Measurements from ENCODE around the gene GNLY. TPM values are rescaled to one million over a fixed set of nuclear protein-coding genes. Genes with fewer than 3 reads are reported as not detected.

GNLY gene
- total RNA-seq, 1 donor from 2014 or later, result not detected

DNA sequence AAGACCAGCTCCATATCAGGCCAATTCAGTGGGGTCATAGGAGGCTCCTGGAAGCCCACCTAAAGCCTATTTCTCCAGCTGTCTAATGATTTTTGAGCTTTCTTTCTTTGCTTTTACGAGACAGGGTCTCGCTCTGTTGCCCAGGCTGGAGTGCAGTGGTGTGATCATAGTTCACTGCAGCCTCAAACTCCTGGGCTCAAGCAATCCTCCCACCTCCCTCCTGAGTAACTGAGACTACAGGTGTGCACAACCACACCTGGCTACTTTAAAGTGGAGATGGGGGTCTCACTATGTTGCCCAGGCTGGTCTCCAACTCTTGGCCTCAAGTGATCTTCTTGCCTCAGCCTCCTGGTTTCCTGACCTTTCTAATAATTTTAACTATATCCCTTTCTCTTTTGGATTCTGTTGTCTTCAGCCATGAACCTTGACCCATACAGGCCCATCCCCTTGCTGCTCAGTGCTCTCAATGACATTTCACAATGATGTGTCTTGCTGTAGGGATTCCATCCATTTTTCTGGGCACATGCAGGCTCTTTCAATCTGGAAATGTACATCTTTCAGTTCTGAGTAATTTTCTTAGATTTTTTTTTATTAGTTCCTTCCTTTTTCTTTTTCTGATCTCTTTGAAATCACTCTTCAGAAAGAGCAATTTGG, 29.7 kb downstream of the GNLY start:
- Histone ChIP-seq H3K27ac (ENCODE audit: low read depth, low read length) (no peak overlapping the region), H3K9me3 (ENCODE audit: control insufficient read depth in 3 of 3, low read length in 3 of 3) (no peaks in the 10 kb centered on the region), H3K4me1 (ENCODE audit: control insufficient read depth in 3 of 3, insufficient read depth in 3 of 3, low read length in 3 of 3) (peaks cover 25 to 40% (median 25%) of the 10 kb centered on the region in 3 donors), H3K9ac (ENCODE audit: low read depth in 1 of 3, low read length in 3 of 3) (no peak overlapping the region), H3K36me3 (ENCODE audit: control insufficient read depth in 3 of 3, insufficient read depth in 3 of 3, low read length in 3 of 3) (no peaks in the 10 kb centered on the region), H3K27me3 (ENCODE audit: control insufficient read depth in 3 of 3, insufficient read depth in 3 of 3, low read length in 3 of 3) (no peaks in the 10 kb centered on the region), H3K4me3 (ENCODE audit: low read length in 3 of 3) (no peak overlapping the region)

DNA sequence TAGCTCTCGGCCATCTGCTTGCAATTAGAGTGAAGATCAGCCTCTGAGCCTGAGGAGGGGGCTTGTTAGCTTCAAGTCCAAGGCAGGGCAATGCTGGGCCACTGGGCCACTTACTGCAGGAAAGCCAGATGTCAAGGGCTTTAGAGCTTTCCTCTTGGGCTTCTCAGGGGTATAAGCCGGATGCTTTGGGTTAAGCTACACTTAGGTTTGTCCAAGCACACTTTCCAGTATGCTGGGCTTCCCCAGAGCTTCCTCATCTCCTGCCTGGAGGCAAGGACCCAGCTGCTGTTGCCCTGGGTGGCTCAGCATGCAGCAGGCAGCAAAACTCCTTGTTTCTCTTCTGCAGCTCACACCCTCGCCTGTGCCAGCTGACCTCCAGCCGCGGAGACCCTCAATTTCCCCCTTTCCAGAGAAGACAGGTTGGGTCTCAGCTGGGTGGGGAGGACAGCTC, 30.6 kb downstream of the GNLY start:
- H3K36me3 ChIP-seq (ENCODE audit: control insufficient read depth in 3 of 3, insufficient read depth in 3 of 3, low read length in 3 of 3), result no peaks in the 10 kb centered on the region
- peaks cover 23 to 39% (median 26%) of the 10 kb centered on the region in 3 donors for H3K4me1 ChIP-seq (ENCODE audit: control insufficient read depth in 3 of 3, insufficient read depth in 3 of 3, low read length in 3 of 3)
- no peaks in the 10 kb centered on the region for H3K27me3 ChIP-seq (ENCODE audit: control insufficient read depth in 3 of 3, insufficient read depth in 3 of 3, low read length in 3 of 3)
- H3K9me3 ChIP-seq (ENCODE audit: control insufficient read depth in 3 of 3, low read length in 3 of 3), result no peaks in the 10 kb centered on the region
- H3K27ac ChIP-seq (ENCODE audit: low read depth, low read length), result no peak overlapping the region
- H3K9ac ChIP-seq (ENCODE audit: low read depth in 1 of 3, low read length in 3 of 3), result no peak overlapping the region
- H3K4me3 ChIP-seq (ENCODE audit: low read length in 3 of 3), result no peak overlapping the region

DNA sequence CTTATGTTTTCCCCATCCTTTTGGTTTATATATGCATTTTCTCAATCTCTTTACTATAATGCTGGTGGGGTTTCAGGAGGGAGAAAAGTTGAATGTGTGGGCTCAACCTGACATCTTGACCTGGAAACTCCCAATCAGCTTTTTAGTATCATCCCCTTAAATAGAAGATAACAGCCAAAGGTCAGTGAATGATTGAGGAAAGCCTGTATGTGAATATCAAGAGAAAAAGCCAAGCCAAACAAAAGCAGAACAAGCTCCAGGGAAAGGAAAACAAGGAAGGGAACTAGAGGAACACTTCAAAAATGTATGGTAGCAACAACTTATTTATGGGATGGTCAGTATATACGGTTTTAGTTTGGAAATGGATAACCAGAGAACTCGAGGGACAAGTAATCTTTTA, 31.3 kb downstream of the GNLY start:
- H3K36me3 ChIP-seq (ENCODE audit: control insufficient read depth in 3 of 3, insufficient read depth in 3 of 3, low read length in 3 of 3), result no peaks in the 10 kb centered on the region
- no peaks in the 10 kb centered on the region for H3K9me3 ChIP-seq (ENCODE audit: control insufficient read depth in 3 of 3, low read length in 3 of 3)
- H3K27ac ChIP-seq (ENCODE audit: low read depth, low read length), result no peak overlapping the region
- H3K4me3 ChIP-seq (ENCODE audit: low read length in 3 of 3), result no peak overlapping the region
- peaks cover 22 to 39% (median 27%) of the 10 kb centered on the region in 3 donors for H3K4me1 ChIP-seq (ENCODE audit: control insufficient read depth in 3 of 3, insufficient read depth in 3 of 3, low read length in 3 of 3)
- no peak overlapping the region for H3K9ac ChIP-seq (ENCODE audit: low read depth in 1 of 3, low read length in 3 of 3)
- no peaks in the 10 kb centered on the region for H3K27me3 ChIP-seq (ENCODE audit: control insufficient read depth in 3 of 3, insufficient read depth in 3 of 3, low read length in 3 of 3)

DNA sequence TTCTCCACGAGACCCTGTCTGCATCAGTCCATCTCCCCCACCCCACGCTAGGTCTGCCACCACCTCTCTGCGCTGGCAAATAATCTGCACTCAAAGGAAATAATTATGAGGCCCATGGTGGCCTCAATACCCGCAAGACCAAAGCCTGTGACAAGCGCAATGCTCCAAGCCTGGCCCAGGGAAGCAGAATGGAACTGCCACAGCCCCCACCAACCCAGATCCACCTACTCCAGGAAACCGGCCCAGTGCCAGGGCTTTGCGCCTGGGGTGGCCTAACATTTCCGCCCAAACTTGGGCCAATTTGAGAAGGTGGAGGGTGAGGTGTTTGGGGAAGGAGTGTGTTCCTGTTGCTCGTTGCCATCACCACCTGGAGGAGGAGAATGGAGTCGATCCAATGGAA, 33.6 kb downstream of the GNLY start:
- Histone ChIP-seq H3K27ac (ENCODE audit: low read depth, low read length) (no peak overlapping the region), H3K27me3 (ENCODE audit: control insufficient read depth in 3 of 3, insufficient read depth in 3 of 3, low read length in 3 of 3) (no peaks in the 10 kb centered on the region), H3K4me3 (ENCODE audit: low read length in 3 of 3) (no peak overlapping the region), H3K36me3 (ENCODE audit: control insufficient read depth in 3 of 3, insufficient read depth in 3 of 3, low read length in 3 of 3) (no peaks in the 10 kb centered on the region), H3K9ac (ENCODE audit: low read depth in 1 of 3, low read length in 3 of 3) (peak overlapping the region in 1 of 3 donors; percentile 25), H3K4me1 (ENCODE audit: control insufficient read depth in 3 of 3, insufficient read depth in 3 of 3, low read length in 3 of 3) (peaks cover 38 to 52% (median 40%) of the 10 kb centered on the region in 3 donors), H3K9me3 (ENCODE audit: control insufficient read depth in 3 of 3, low read length in 3 of 3) (no peaks in the 10 kb centered on the region)

DNA sequence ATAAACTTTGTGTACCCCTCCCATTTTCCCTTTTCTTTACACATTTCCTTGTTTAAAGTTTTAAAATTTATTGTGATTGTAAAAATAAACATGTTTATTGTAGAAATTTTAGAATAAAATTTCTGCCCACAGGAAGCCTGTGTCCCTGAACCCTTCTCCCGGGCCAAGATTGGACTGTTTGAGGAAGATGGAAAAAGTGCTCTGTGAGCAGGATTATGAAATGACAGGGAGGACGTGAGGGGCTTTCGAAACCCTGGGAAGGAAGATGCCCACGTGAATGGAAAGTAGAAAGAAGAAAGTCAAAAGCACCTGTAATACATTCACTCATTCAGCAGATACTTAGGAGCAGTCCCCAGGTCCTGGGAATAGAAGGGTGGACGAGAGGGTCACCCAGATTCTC, 34.2 kb downstream of the GNLY start:
- H3K4me3 ChIP-seq (ENCODE audit: low read length in 3 of 3), result no peak overlapping the region
- no peaks in the 10 kb centered on the region for H3K27me3 ChIP-seq (ENCODE audit: control insufficient read depth in 3 of 3, insufficient read depth in 3 of 3, low read length in 3 of 3)
- no peaks in the 10 kb centered on the region for H3K36me3 ChIP-seq (ENCODE audit: control insufficient read depth in 3 of 3, insufficient read depth in 3 of 3, low read length in 3 of 3)
- no peaks in the 10 kb centered on the region for H3K9me3 ChIP-seq (ENCODE audit: control insufficient read depth in 3 of 3, low read length in 3 of 3)
- H3K27ac ChIP-seq (ENCODE audit: low read depth, low read length), result peak overlapping the region; percentile 52
- peaks cover 43 to 57% (median 45%) of the 10 kb centered on the region in 3 donors for H3K4me1 ChIP-seq (ENCODE audit: control insufficient read depth in 3 of 3, insufficient read depth in 3 of 3, low read length in 3 of 3)
- H3K9ac ChIP-seq (ENCODE audit: low read depth in 1 of 3, low read length in 3 of 3), result peak overlapping the region in 2 of 3 donors; percentile 61 to 80

DNA sequence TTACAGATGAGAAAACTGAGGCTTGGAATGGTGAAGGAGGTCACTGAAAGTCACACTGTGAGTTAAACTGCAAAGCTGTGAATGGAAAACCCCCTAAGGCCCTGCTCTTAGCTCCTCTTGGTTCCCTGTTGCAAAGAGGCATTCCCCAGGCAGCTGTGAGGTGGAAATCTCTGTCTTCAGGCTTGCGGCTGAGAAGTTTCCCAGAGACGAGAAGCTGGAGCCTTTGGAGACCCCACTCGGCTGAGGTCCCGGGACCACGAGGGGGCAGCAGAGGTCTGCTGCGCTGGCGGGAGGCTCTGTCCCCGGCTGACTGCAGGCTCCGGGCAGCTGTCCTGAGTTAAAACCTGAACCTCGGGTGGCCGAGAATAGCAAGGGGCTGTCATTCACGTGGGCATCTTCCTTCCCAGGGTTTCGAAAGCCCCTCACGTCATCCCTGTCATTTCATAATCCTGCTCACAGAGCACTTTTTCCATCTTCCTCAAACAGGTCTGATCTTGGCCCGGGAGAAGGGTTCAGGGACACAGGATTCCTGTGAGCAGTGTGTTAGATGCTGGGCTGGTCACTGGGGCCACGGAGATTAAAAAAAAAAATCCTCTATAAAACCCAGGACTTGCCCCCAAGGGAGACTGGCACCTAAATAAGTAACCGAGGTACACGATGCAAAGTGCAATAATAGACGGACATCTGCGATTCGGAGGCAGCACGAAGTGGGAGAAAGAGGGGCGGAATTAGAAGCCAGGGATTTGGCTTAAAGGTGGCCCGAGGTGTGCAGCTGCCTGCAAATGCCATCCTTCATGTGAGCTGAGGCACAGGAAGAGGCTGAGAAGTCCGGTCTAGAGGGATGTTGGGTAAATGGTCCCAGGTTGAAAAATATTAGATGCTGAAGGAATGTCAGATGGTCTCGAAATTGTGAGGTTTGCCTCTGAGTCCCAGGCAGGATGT, 35.0 kb downstream of the GNLY start:
- Histone ChIP-seq H3K27ac (ENCODE audit: low read depth, low read length) (peak overlapping the region; percentile 91), H3K9me3 (ENCODE audit: control insufficient read depth in 3 of 3, low read length in 3 of 3) (no peaks in the 10 kb centered on the region), H3K4me3 (ENCODE audit: low read length in 3 of 3) (peak overlapping the region in 1 of 3 donors; percentile 29), H3K27me3 (ENCODE audit: control insufficient read depth in 3 of 3, insufficient read depth in 3 of 3, low read length in 3 of 3) (no peaks in the 10 kb centered on the region), H3K4me1 (ENCODE audit: control insufficient read depth in 3 of 3, insufficient read depth in 3 of 3, low read length in 3 of 3) (peaks cover 51 to 65% (median 53%) of the 10 kb centered on the region in 3 donors), H3K9ac (ENCODE audit: low read depth in 1 of 3, low read length in 3 of 3) (peak overlapping the region; percentile 64 to 80 (median 71)), H3K36me3 (ENCODE audit: control insufficient read depth in 3 of 3, insufficient read depth in 3 of 3, low read length in 3 of 3) (no peaks in the 10 kb centered on the region)

DNA sequence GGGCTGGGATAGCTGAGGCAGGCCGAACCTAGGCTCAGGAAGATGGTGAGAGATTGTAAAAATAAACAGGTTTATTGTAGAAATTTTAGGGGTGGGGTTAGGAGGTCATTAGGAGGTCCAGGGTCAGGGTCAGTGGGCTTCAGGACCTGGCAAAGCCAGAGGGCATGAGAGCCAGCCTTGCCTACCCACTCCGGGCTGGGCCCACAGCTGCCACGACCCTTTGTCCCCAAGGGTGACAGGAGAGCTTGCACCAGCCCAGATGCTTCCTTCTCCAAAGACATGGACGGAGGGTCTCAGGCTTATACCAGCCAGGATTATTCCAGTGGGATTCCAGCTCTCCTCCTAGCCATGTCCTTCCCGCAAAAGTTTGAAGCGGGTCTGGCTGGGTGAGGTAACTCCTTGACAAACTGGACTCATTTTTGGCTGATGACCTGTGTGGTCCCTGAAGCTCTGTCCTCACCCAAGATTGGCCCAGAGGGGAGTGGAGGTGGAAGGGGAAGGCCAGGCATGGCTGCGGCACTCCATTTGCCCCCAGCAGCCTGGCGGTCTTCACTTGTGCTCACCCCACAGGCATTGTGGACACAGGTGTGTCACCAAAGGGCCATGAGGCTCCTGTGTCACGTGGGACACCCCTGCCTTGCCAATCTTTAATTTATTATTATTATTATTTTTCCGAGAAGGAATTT, 35.8 kb downstream of the GNLY start:
- Histone ChIP-seq H3K9ac (ENCODE audit: low read depth in 1 of 3, low read length in 3 of 3) (peak overlapping the region in 2 of 3 donors; percentile 64 to 76), H3K36me3 (ENCODE audit: control insufficient read depth in 3 of 3, insufficient read depth in 3 of 3, low read length in 3 of 3) (no peaks in the 10 kb centered on the region), H3K4me3 (ENCODE audit: low read length in 3 of 3) (no peak overlapping the region), H3K27ac (ENCODE audit: low read depth, low read length) (peak overlapping the region; percentile 91), H3K27me3 (ENCODE audit: control insufficient read depth in 3 of 3, insufficient read depth in 3 of 3, low read length in 3 of 3) (no peaks in the 10 kb centered on the region), H3K9me3 (ENCODE audit: control insufficient read depth in 3 of 3, low read length in 3 of 3) (no peaks in the 10 kb centered on the region), H3K4me1 (ENCODE audit: control insufficient read depth in 3 of 3, insufficient read depth in 3 of 3, low read length in 3 of 3) (peaks cover 56 to 68% (median 60%) of the 10 kb centered on the region in 3 donors)

DNA sequence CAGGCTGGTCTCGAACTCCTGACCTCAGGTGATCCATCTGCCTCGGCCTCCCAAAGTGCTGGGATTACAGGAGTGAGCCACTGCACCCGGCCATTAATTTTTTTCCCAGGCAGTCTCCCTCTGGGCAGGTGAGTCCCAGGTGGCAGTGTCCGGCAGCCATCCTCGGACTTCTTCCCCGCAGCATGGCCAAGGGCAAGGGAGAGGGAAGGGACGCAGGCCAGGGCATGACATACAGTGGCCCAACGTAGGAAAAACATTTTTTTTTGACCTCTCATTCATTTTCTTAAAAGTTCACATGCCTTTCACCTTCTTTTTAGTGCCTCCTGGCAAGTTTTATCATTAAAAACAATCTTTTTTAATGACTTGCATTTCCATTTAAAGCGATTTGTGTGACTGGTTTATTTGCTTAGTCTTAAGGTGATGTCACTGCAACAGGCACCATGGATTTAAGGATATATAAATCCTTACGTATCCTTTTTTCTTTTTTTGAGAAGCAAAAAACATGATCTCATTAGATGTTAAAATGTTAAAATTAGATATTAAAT, 36.6 kb downstream of the GNLY start:
- H3K4me3 ChIP-seq (ENCODE audit: low read length in 3 of 3), result no peak overlapping the region
- H3K36me3 ChIP-seq (ENCODE audit: control insufficient read depth in 3 of 3, insufficient read depth in 3 of 3, low read length in 3 of 3), result no peaks in the 10 kb centered on the region
- H3K9ac ChIP-seq (ENCODE audit: low read depth in 1 of 3, low read length in 3 of 3), result no peak overlapping the region
- H3K27me3 ChIP-seq (ENCODE audit: control insufficient read depth in 3 of 3, insufficient read depth in 3 of 3, low read length in 3 of 3), result no peaks in the 10 kb centered on the region
- H3K27ac ChIP-seq (ENCODE audit: low read depth, low read length), result peak overlapping the region; percentile 91
- H3K4me1 ChIP-seq (ENCODE audit: control insufficient read depth in 3 of 3, insufficient read depth in 3 of 3, low read length in 3 of 3), result peaks cover 62 to 71% (median 67%) of the 10 kb centered on the region in 3 donors
- no peaks in the 10 kb centered on the region for H3K9me3 ChIP-seq (ENCODE audit: control insufficient read depth in 3 of 3, low read length in 3 of 3)

DNA sequence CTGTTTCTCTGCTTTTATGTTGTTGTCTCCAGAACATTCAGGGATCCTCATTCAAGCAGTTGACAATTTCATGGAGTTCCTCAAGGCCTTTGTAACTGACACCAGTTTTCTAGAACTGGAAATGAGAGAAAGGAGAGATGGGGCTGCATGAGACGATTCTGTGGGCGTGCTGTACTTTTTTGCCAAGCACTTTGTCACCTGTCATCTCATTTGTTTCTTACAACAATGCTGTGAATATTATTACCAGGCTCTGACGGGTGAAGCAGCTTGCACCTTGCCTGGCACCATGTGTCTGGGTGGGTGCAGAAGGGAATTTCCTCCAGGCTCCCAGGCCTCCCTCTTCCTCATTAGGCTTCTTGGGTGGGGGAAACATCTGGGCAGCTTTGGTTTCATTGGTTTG, 37.4 kb downstream of the GNLY start:
- no peak overlapping the region for H3K9ac ChIP-seq (ENCODE audit: low read depth in 1 of 3, low read length in 3 of 3)
- peaks cover 63 to 73% (median 71%) of the 10 kb centered on the region in 3 donors for H3K4me1 ChIP-seq (ENCODE audit: control insufficient read depth in 3 of 3, insufficient read depth in 3 of 3, low read length in 3 of 3)
- peak overlapping the region; percentile 93 for H3K27ac ChIP-seq (ENCODE audit: low read depth, low read length)
- H3K9me3 ChIP-seq (ENCODE audit: control insufficient read depth in 3 of 3, low read length in 3 of 3), result no peaks in the 10 kb centered on the region
- H3K27me3 ChIP-seq (ENCODE audit: control insufficient read depth in 3 of 3, insufficient read depth in 3 of 3, low read length in 3 of 3), result no peaks in the 10 kb centered on the region
- H3K36me3 ChIP-seq (ENCODE audit: control insufficient read depth in 3 of 3, insufficient read depth in 3 of 3, low read length in 3 of 3), result no peaks in the 10 kb centered on the region
- no peak overlapping the region for H3K4me3 ChIP-seq (ENCODE audit: low read length in 3 of 3)
